H54 (cell line): ENCODE results near the gene GALR3.

Source experiments
- DNase-seq: peaks from one replicate; pipeline ENCODE4 v3.0.0; 2011; ENCODE audit warnings: low spot score, mixed read lengths; ENCODE audit not compliant: insufficient read length
- FAIRE-seq: peaks from 3 replicates; lab custom pipeline; 2011; peaks lifted over from hg19 to GRCh38; lab: Jason Lieb, UNC
- POLR2A ChIP-seq: IDR thresholded peaks from 2 replicates; pipeline ENCODE4 v1.6.1; 2011; ENCODE audit warnings: low read depth, mild to moderate bottlenecking, low read length

The GALR3 gene

DNA sequence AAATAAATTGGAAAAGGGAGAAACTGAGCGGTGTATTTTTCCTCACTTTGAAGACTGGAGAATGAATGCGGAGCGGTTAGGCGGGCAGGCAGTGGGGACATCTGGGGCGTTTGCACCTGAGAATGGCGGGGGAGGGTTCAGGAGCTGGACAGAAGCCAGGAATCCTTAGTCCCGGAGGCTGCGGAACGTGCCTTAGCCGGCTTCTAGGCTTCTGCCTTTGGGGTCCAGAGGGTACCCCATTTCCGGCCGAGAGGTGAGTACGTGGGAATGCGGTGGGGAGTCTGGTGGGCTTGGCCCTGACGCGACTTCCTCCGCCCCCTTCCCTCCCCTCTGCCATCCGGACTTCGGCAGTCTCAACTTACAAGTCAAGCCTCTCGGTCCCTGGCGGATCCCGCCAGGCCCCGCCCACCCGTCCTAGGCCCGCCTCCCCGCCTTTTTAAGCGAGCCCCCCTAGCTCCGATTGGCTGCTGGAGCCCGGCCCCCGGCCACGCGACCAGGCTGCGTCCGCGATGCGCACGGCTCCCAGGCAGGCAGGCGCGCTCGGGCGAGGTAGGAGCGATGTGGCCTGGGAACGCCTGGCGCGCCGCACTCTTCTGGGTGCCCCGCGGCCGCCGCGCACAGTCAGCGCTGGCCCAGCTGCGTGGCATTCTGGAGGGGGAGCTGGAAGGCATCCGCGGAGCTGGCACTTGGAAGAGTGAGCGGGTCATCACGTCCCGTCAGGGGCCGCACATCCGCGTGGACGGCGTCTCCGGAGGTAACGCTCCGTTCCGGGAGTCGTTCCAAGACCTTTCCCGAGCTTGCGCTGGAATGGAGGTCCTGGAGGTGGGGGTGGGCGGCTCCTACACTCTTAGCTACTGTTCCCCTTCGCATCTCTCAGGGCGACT lies 15.5 kb upstream of the GALR3 start, which contains the start of gene GCAT:
GCAT (plus strand) TSS at position 525 of the 884 bp plus-strand sequence; CDS start at position 559, 34 bp downstream.
- TF ChIP-seq POLR2A, result peak; percentile 67
- DNase-seq, result peak; percentile 94
- no peak for FAIRE-seq

DNA sequence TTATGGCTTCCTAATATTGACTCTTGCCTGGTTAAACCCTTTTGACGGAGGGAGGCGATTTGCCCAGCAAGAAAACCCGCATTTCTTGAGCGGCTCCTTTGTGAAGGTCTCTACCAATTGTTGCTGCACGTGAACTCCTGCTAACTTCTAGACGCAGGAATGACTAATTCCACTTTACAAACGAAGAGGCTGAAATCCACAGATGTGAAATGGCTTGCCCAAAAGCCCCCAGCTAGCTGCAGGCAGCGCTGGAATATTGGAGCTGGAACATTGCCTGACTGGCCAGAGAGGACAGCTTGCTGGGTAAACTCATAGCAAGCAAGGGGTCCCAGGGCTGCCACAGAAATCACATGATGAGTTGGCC lies 14.9 kb upstream of the GALR3 start:
- TF ChIP-seq POLR2A, result no peak
- no peak for DNase-seq
- no peak for FAIRE-seq

DNA sequence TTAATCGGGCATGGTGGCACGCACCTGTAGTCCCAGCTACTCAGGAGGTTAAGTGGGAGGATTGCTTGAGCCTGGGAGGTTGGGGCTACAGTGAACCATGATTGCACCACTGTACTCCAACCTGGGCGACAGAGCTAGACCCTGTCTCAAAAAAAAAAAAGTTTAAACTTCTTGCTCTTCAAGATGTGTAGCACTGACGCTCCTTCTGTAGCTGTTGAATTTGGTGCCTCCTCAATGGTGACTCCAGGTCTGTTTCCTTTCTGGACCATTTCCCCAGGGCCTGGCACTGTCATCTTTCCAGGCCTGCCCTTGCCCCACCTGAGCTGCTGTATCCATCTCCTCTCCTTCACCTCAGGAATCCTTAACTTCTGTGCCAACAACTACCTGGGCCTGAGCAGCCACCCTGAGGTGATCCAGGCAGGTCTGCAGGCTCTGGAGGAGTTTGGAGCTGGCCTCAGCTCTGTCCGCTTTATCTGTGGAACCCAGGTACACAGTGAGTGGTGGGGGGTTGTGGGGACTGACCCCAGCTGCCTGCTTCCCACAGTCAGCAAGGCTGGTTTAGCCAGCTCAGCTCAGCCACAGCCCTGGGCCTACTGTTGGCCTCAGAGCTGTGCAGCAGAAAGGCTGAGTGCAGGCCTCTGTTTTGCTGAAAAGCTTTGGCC lies 13.4 kb upstream of the GALR3 start:
- DNase-seq (no peak), FAIRE-seq (no peak)
- no peak for TF ChIP-seq POLR2A

DNA sequence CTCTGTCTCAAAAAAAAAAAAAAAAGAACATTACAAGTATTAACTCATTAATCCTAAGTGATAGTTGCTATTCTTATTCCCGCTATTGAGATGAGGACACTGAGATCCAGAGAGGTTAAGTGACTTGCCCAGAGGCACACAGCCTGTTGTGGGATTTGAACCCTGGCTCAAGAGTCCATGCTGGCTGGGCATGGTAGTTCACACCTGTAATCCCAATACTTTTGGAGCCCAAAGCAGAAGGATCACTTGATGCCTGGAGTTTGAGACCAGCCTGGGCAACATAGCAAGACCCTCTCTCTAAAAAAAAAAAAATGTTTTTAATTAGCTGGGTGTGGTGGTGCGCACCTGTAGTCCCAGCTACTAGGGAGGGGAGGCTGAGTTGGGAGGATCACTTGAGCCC lies 11.3 kb upstream of the GALR3 start:
- DNase-seq, result no peak
- no peak for FAIRE-seq
- TF ChIP-seq POLR2A, result no peak

DNA sequence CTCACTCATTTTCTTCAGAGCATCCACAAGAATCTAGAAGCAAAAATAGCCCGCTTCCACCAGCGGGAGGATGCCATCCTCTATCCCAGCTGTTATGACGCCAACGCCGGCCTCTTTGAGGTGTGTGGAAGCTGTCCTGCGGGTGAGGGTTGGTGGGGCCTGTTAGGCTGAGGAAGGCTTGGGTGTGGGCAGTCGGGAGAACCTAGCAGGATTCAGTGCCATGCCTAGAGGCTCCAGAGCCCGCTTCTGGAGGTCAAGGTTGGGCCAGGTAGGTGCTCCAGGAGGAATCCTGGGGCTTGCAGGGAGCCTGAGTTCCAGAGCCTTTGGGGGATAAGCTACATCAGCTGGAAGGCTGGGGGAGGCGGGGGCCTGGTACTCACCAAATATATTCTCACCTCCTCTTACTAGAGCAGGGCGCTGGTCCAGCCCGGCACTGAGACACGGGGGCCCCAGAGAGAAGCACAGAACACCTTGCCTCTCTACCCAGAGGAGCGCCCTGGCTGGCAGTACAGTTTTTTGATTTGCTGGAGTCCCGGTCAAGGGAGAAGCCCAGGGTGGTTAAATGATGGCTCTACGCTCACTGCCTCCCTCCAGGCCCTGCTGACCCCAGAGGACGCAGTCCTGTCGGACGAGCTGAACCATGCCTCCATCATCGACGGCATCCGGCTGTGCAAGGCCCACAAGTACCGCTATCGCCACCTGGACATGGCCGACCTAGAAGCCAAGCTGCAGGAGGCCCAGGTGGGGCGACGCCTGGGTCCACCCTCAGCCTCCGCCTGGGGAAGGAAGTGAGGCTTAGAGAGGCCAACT lies 10.1 kb upstream of the GALR3 start:
- FAIRE-seq (no peak), DNase-seq (no peak)
- TF ChIP-seq POLR2A, result no peak

DNA sequence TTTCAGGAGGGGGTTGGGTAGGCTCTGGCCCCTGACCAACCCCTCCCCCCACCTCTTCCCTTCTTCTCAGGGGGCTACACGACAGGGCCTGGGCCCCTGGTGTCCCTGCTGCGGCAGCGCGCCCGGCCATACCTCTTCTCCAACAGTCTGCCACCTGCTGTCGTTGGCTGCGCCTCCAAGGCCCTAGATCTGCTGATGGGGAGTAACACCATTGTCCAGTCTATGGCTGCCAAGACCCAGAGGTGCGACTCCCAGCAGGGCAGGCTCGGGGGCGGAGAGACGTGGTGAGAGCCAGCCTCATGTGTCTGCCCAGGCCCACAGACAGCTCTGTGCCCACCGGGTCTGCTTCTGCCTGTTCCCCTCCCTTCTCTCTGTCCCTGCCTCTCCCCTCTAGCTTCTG lies 7.6 kb upstream of the GALR3 start:
- no peak for DNase-seq
- no peak for FAIRE-seq
- no peak for TF ChIP-seq POLR2A

DNA sequence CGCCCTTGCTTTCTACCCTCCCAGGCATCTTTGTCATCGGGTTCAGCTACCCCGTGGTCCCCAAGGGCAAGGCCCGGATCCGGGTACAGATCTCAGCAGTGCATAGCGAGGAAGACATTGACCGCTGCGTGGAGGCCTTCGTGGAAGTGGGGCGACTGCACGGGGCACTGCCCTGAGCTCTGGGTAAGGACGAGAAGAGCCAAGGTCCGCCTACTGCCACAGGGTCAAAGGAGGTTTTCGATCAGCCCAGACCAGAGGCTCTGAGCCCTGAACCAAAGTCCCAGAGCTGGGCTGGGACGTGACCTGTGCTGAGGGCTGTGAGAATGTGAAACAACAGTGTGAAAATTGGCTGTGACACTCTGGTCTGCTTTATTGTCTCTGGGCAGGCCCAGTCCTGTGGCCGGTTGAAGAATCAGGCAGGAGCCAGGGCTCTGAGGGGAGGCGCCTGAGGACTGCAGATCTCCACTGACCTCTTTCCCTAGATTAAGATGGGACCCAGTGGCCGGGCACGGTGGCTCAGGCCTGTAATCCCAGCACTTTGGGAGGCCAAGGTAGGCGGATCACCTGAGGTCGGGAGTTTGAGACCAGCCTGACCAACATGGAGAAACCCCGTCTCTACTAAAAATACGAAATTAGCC lies 6.5 kb upstream of the GALR3 start:
- FAIRE-seq, result no peak
- no peak for TF ChIP-seq POLR2A
- no peak for DNase-seq

DNA sequence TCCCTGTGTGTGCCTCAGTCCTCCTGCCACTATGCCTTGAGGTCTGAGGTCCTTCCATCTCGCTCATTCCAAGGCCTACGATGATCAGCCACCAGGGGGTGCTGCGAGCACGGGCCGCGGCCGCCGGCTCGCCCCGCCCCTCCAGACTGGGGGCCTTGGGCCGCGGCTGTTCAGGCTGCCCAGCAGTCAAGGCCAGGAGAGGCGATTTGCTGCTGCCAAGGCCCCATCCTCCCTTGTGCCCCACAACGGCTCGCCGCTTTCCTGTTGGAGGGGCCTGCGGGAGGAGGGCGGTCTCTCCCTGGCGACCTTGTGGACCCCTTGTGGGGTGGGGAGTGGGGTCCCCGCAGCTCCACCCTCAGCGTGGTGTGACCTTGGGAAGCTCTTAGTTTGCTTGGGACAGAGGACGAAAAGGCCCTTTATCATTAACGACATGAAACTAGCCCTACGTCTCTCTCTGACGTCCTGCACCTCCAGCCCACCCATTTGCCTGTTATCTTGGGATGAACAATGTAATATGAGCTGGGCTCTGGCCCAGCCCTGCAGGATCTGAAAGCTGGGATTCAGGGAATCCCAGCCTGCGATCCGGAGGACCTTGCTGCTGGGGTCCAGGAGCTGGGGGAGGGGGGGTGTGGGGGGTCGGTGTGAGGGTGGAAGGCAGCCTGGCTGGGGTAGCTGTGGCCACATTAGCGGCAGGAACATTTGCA lies 5.3 kb upstream of the GALR3 start:
- no peak for TF ChIP-seq POLR2A
- DNase-seq (peak; percentile 83), FAIRE-seq (peak; percentile 61)

DNA sequence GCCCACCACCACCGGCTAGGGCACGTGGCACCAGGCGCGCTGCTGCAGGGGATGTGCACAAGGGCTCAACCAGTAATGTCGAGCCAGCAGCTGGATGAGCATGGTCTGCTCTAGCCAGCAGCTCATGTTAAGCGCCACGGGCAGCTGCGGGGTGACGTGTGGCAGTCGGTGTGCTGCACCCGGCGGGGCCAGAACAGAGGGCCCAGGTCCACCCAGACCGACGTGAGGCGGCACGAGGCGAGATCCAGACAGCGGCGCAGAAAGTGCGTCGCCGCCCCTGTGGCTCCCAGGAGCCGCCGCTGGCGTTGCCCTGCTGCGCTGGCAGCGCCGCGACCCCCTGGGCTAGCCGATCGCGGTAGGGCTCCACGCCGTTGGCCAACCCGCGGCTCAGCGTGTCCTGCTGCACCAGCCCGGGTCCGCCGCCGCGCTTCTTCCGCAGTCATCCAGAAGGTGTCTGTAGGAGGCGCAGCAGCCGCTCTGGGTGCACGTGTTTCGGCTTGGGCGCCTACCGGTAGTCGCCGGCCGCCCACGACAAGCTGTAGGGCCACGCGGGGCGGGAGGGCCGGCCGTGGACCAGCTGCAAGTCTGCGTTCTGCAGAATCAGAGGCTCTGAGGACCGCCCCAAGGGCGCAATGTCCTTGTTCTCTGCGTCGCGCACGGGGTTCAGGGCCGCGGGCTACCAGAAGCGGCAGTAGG lies 4.6 kb upstream of the GALR3 start:
- TF ChIP-seq POLR2A, result no peak
- FAIRE-seq, result no peak
- DNase-seq, result no peak

DNA sequence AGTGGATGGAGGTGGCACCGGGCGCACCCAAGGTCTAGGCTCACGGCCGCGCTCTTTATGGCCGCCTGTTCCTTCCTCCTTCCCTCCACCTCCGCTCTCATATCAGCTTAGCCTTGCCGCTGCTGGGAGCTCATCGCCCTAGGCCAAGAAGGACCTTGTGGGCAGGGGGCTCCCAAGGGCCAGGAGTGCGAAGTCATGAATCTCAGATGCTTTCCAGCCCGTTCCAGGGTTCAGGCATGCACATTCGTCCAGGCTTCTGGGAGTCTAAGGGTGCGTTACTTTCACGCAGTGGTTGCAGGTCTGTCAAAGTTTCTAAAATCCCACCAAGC lies 4.1 kb upstream of the GALR3 start:
- DNase-seq, result no peak
- no peak for FAIRE-seq
- TF ChIP-seq POLR2A, result no peak

DNA sequence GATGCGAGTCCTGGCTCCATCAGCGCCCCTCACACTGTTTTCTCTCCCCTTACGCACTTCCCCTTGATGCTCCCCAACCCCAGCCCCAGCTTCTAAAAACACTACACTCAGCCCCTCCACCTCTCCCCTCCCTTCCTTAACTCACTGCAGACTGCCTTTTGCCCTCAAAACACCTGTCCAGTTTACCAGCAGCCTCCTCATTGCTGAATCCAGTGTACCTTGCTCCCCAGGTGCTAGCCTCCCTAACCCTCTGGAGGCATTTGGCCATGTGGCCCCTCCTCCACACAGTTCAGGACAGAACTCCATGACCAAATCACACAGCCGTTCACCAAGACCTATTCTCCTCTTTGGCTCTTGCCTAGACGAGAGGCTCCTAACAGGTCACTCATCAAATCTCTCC lies 2.8 kb upstream of the GALR3 start:
- DNase-seq (no peak), FAIRE-seq (no peak)
- no peak for TF ChIP-seq POLR2A

DNA sequence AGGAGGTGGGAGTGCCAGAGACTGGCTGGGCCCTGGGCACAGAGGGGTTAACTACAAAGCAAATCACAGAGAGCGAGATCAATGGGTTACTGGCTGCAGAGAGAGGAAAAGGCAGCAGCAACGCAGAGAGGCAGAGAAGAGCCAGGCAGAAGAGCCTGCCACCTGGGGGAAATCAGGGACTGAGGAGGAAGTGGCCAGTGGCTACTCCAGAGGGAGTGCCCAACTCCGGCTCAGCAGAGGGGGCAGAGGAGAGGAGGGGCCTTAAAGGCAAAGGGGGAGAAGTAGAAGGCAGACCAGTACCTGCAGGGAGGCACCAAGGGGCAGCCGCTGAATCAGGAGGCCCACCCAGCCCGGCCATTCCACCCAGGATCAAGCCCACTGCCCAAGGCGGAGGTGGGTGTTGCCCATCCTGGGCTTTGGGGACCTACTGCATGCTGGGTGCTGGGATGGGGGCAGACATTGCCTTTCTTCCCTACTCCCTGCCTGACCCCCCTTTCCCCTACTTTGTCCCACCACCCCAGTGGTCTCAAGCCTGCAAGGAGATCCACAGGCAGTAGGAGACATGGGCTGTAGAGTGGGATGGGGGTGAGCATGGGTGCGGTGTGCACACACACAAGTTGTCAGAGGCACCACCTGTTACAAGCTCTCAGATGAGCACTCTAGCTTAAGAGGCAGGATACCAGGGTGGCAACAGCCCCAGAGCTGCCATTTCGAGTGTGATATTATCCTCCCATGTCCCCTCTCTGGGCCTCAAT lies 926 bp upstream of the GALR3 start:
- DNase-seq (no peak), FAIRE-seq (no peak)
- no peak for TF ChIP-seq POLR2A
